ENCODE measurements around the gene RAB36.

Gene RAB36

GRCh38 chr22:23143119-23143518, 2.2 kb upstream of the RAB36 start:
- peaks cover 3% of the 10 kb centered on the region for H3K36me3 ChIP-seq (replicated peaks)
- no peak overlapping the region for H3K4me3 ChIP-seq (ENCODE audit: low read depth, low read length)
- in situ Hi-C loops (cut with HindIII; ENCODE audit: low pct_ligation_motif_present, low sequenced_read_pairs): no loop called here
- TF ChIP-seq CTCF (IDR thresholded peaks at IDR 0.05; ENCODE audit: low read depth, low read length, missing control alignments): no peak
- no peak for DNase-seq
- peak overlapping the region; percentile 48 for H3K27ac ChIP-seq
- peaks cover 3% of the 10 kb centered on the region for H3K27me3 ChIP-seq (replicated peaks)

GRCh38 chr22:23144432-23144831, 845 bp upstream of the RAB36 start:
- TF ChIP-seq CTCF (IDR thresholded peaks at IDR 0.05; ENCODE audit: low read depth, low read length, missing control alignments): no peak
- H3K4me3 ChIP-seq (ENCODE audit: low read depth, low read length): no peak overlapping the region
- in situ Hi-C loops (cut with HindIII; ENCODE audit: low pct_ligation_motif_present, low sequenced_read_pairs): no loop called here
- peaks cover 3% of the 10 kb centered on the region for H3K36me3 ChIP-seq (replicated peaks)
- peaks cover 3% of the 10 kb centered on the region for H3K27me3 ChIP-seq (replicated peaks)
- H3K27ac ChIP-seq: no peak overlapping the region
- DNase-seq: no peak

GRCh38 chr22:23145878-23146470, 697 bp downstream of the RAB36 start:
- Histone ChIP-seq H3K27ac (peak overlapping the region; percentile 53), H3K36me3 (replicated peaks) (peaks cover 5% of the 10 kb centered on the region), H3K4me3 (ENCODE audit: low read depth, low read length) (peak overlapping the region; percentile 64), H3K27me3 (replicated peaks) (peaks cover 3% of the 10 kb centered on the region)
- in situ Hi-C loops (cut with HindIII; ENCODE audit: low pct_ligation_motif_present, low sequenced_read_pairs): no loop called here
- no peak for TF ChIP-seq CTCF (IDR thresholded peaks at IDR 0.05; ENCODE audit: low read depth, low read length, missing control alignments)
- DNase-seq: no peak

- TF ChIP-seq CTCF (IDR thresholded peaks at IDR 0.05; ENCODE audit: low read depth, low read length, missing control alignments): no peak
- H3K4me3 ChIP-seq (ENCODE audit: low read depth, low read length): no peak overlapping the region
- in situ Hi-C loops (cut with HindIII; ENCODE audit: low pct_ligation_motif_present, low sequenced_read_pairs): no loop called here
- DNase-seq: no peak
- H3K36me3 ChIP-seq (replicated peaks): peaks cover 9% of the 10 kb centered on the region
- H3K27ac ChIP-seq: no peak overlapping the region
- H3K27me3 ChIP-seq (replicated peaks): peaks cover 3% of the 10 kb centered on the region
Observed at GRCh38 chr22:23146478-23147205, 1.4 kb downstream of the RAB36 start.

GRCh38 chr22:23147617-23148387, 2.5 kb downstream of the RAB36 start:
- peak; percentile 39 for DNase-seq
- Histone ChIP-seq H3K27ac (no peak overlapping the region), H3K27me3 (replicated peaks) (peaks cover 3% of the 10 kb centered on the region), H3K36me3 (replicated peaks) (peaks cover 9% of the 10 kb centered on the region), H3K4me3 (ENCODE audit: low read depth, low read length) (no peak overlapping the region)
- in situ Hi-C loops (cut with HindIII; ENCODE audit: low pct_ligation_motif_present, low sequenced_read_pairs): no loop called here
- TF ChIP-seq CTCF (IDR thresholded peaks at IDR 0.05; ENCODE audit: low read depth, low read length, missing control alignments): no peak

Data from brain microvascular endothelial cell (primary cell).